GM18861 (cell line): ENCODE data around the gene REEP3.
"Not testable (repeated sequence)": the region's sequence is repeated elsewhere in the genome, so short reads cannot be mapped to it uniquely, and the experiment has no call there.

Experiments
- ATAC-seq: cut with Tn5 transposase; IDR thresholded peaks from one replicate; pipeline ENCODE4 v1.9.1; 2021; ENCODE audit not compliant: unreplicated experiment

REEP3 gene

DNA sequence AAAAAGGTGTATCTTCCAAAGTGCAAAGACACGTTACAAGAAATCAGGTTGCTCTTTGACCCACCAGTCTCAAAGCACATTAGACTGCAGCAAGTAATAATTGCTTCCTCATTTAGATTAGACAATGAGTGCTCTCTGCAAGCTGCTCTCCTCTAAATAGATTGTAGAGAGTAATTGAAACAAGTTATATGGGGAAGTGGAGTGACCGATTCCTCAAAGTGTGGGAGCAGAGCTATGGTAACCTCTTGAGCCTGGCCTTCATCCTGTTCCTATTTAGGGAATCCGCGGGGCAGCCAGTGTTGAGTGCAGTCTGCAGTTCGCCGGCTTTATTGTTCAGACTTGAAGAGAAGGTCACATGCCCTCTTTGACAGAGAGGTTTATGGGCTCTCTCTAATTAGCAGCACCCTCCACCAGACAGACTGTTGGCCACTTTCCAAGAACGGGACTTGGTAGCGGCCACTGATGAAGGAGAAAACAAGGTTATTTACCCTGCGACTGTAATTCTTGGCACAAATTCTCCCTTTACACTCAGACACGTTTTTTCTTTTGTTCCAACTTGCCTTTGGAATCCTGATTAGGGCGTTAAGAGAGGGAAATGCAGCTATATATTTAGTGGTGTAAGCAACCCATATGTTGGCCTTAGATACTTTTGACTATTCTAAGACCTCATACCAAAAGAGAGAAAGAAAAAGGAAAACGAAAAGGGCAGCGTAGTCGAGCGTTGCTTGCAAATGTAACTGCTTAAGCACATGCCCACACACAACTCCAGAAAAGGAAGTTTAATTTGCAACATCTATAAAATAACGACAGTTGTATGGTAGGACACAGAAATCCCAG is 107.5 kb downstream of the REEP3 start:
- peak; percentile 22 for ATAC-seq

DNA sequence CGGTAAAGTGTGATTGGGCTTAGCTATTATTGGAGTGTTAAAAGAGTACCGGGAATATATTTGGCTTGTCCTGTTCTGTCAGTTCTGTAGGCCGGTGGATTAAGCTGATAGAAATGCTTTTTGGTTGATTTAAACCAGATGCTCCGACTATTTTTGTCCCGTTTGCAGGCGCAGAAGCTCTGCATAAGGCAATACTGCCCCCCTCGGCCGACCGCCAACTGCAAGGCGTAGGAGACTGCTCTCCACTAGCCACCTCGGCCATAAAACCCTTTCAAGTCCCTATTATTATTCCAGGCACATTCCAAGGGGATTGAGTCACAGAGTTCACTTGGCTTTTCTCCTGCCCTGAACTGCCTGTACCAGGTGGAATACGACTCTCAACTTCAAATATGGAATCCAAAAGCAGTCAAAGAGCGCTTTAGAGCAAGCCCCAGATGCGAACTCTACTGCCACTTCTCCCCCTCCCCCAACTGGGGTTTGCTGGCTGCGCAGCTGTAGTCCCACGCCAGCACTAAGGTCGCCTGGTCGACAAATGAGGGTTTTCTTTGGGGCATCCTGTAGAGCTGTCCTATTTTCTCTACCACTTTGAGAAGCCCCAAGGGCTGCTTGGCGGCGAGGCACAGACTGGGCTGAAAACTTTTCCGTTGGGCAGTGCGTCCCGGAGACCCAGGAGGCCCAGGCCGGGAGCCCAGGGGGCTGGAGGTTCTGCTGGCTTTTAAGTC is 108.3 kb downstream of the REEP3 start:
- ATAC-seq = peak; percentile 42

- ATAC-seq = peak; percentile 40
Measured at GRCh38 chr10:63630085-63630930, 109.1 kb downstream of the REEP3 start.

- no peak for ATAC-seq
Measured at GRCh38 chr10:63630931-63631680, 109.9 kb downstream of the REEP3 start.

GRCh38 chr10:63631991-63632390 is 110.8 kb downstream of the REEP3 start:
- ATAC-seq = no peak

DNA sequence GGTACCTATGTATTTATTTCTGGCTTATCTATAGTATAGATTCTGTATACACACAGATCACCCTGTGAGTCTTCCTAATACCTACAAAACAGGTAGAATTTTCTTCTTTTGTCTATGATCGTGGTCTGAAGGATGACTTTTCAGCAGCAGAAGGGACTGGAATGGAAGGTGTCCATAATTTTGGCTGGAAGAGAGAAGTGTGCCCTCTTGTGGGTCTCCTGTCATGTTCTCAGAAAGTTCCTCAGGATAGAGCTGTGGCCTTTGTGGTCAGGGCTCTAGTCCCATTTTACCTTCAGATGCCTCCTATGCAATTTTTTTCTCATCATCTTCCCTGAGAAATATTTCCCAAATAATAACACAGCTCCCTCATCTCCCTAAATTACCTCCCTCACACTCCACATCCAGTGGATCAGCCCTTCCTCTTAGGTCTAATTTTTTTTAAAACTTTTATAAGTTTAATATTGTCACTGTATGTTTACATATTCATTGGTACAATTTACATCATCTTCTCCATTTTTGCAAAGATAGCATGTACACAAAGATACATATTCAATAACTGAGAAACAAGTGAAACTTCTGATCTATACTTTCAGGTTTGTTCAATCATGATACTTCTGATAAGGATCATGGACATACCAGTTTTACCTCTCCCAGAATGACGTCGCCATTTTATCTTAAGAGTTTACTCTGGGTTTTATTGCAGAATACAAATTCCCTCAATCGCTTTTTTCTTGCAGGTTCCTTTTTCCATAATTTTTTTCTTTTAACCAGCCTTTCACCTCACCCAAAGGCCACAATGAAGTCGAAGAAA is 112.7 kb downstream of the REEP3 start:
- ATAC-seq = no peak

- ATAC-seq = no peak
Measured at GRCh38 chr10:63634488-63635065, 113.4 kb downstream of the REEP3 start.

DNA sequence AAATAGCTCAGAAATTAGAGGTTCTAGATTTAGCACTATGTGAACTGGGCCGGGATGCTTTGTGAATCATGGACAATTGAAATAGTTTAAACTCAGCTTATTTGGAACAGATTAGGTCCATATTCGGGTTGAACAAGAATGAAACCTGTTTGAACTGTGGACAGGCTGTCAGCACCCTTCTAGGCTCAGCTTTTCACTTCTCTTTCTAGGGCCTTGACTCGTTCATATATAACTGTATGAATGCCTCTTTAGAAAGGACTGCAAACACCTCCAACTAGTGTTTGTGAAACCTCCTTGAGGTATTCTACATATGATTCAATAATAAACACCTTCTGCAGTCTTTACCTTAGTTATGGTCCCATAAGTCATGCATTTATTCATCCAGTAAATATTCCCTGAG is 115.6 kb downstream of the REEP3 start:
- ATAC-seq = no peak

GRCh38 chr10:63637901-63638327 is 116.7 kb downstream of the REEP3 start:
- no peak for ATAC-seq

- no peak for ATAC-seq
Measured at GRCh38 chr10:63641366-63641765, 120.2 kb downstream of the REEP3 start.

GRCh38 chr10:63641799-63642198 is 120.6 kb downstream of the REEP3 start:
- ATAC-seq = no peak

- no peak for ATAC-seq
Measured at GRCh38 chr10:63642808-63643207, 121.6 kb downstream of the REEP3 start.

DNA sequence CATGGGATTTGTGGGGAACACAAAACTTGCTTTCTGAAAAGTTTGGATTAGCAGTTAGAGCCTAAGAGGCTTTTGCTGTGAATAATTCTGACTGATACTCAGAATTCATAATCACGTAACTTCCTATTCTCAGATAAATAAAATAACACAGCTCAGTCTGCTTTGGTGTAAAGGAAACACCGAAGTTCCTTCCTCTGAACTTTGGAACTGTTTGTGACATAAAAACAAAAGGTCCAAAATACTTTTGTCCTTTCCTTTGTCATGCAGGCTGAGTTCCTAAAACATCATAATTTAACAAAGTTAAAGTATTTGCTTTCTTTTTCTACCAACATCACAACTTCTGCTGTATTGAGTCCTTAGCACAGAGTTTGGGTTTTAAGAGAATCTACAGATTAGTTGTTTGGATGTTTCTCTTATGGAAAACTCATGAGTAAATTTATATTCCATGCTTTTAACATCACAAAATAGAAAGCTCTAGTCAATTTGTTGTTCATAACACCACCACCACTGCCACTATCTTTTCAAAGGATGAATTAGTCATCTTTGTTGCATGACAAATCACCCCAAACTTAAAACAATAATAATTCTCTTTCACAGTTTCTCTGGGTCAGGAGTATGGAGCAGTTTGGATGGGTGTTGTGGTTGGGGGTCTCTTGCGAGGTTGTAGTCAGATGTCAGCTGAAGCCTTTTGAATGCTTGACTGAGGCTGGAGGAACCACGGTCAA is 123.4 kb downstream of the REEP3 start:
- ATAC-seq = no peak

- ATAC-seq = no peak
Measured at GRCh38 chr10:63645195-63645594, 124.0 kb downstream of the REEP3 start.

DNA sequence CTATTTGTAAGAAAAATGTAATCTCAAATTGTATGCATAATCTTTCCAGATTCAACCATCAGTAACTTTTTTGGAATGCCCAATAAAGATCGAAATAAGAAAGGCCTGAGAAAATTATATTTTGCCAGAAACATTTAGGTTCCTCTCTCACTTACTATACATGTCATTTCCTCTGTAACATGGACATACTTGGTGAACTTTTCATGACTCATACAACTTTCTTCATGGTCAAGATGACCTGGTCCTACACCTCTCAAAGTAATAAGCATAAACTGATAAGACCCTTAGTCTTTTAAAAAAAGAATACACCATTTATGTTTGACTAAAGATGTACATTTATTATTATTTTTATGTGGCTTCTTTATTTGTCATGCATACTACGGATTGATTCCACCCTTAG is 125.3 kb downstream of the REEP3 start:
- ATAC-seq = peak; percentile 80

DNA sequence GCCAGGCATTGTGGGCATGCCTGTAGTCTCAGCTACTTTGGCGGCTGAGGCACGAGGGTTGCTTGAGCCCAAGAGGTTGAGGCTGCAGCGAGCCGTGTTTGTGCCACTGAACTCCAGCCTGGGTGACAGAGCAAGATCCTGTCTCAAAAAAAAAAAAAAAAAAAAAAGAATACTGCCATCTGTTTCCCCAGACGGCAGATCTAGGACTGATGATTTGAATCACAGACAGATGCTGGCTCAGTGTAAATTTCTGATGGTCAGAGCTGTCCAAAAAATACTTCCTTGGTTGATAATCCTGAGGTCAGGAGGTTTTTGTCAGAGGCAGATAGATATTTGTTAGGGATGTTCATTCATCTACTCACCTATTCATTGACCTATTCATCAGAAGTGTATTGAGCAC is 130.7 kb downstream of the REEP3 start:
- no peak for ATAC-seq

GRCh38 chr10:63653747-63654146 is 132.5 kb downstream of the REEP3 start:
- ATAC-seq = no peak

DNA sequence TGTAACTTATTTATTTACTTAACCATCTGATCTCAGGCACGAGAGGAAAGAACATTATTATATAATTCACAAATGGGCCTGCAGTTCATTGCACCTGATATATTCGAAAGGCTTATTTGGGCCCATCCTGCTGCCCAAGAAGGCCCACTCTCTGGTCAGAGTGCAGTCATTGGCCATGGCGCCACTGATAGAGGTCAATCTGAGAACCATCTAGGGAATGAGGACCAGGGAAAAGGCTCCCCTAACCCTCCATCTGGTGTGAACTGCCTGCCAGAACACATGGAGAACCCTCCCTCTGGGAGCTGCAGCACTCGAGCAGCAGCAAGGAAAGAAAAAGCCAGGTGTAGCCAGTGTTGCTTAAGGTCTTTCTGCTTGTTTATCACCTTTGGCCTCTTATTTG is 136.6 kb downstream of the REEP3 start:
- ATAC-seq = no peak

- ATAC-seq = not testable (repeated sequence)
Measured at GRCh38 chr10:63660941-63661340, 139.7 kb downstream of the REEP3 start.
